AG09309 (cell line): Measurements from ENCODE around the gene SSNA1.

Experiments used
- DNase-seq: peaks from one replicate; pipeline ENCODE4 v3.0.0-alpha.2; 2010; ENCODE audit warnings: low read depth
- H3K4me3 ChIP-seq: 2 replicates; pipeline ENCODE4 v1.5.1; 2011; ENCODE audit warnings: mild to moderate bottlenecking, low read depth, low read length, moderate library complexity; ENCODE audit not compliant: control insufficient read depth
- TF ChIP-seq, protein P1 (sequence below): IDR thresholded peaks from 2 replicates; pipeline ENCODE4 v1.5.1; 2011; ENCODE audit warnings: mild to moderate bottlenecking, low read depth, low read length, inconsistent platforms; ENCODE audit not compliant: insufficient read depth, control insufficient read depth; ENCODE audit errors: missing control alignments

Gene SSNA1

DNA sequence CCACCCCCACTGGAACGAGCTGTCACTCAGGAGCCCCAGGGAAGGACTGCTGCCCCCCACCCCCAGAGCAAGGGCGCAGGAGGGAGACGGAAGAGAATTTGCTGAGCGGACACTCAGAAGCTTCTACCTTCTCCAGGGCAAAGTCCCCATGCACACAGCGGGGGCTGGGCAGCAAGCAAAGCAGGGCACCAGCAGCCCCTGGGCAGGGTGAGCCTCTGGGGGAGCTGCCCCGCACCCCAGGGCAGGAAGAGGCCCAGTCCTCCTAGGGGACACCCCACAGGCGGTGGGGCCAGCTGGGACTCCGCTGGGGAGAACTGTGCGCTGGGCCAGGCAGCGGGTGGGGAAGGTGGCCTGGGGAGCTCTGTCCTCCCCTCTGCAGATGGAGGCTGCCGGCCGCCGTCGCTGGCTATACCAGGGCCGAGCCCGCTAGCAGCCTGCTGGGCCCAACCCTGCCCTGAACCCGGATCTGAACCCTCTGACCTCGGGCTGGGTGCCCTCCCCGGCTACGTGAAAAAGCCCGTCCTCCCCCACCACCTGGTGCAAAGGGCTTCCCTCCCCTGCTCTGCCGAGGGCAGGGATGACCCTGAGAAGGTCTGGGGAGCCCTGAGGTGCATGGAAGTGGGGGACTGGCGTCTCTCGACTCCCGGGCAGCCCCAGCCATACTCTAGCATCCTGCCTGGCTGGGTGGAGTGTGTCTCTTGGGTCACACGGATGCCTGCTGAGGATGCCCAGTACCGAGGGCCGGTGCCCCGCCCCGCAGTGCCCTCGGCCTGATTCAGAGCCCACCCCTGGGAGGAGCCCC is 41.6 kb downstream of the SSNA1 start:
- TF ChIP-seq, protein P1, sequence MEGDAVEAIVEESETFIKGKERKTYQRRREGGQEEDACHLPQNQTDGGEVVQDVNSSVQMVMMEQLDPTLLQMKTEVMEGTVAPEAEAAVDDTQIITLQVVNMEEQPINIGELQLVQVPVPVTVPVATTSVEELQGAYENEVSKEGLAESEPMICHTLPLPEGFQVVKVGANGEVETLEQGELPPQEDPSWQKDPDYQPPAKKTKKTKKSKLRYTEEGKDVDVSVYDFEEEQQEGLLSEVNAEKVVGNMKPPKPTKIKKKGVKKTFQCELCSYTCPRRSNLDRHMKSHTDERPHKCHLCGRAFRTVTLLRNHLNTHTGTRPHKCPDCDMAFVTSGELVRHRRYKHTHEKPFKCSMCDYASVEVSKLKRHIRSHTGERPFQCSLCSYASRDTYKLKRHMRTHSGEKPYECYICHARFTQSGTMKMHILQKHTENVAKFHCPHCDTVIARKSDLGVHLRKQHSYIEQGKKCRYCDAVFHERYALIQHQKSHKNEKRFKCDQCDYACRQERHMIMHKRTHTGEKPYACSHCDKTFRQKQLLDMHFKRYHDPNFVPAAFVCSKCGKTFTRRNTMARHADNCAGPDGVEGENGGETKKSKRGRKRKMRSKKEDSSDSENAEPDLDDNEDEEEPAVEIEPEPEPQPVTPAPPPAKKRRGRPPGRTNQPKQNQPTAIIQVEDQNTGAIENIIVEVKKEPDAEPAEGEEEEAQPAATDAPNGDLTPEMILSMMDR, result no peak
- H3K4me3 ChIP-seq, result no peak overlapping the region
- no peak for DNase-seq

DNA sequence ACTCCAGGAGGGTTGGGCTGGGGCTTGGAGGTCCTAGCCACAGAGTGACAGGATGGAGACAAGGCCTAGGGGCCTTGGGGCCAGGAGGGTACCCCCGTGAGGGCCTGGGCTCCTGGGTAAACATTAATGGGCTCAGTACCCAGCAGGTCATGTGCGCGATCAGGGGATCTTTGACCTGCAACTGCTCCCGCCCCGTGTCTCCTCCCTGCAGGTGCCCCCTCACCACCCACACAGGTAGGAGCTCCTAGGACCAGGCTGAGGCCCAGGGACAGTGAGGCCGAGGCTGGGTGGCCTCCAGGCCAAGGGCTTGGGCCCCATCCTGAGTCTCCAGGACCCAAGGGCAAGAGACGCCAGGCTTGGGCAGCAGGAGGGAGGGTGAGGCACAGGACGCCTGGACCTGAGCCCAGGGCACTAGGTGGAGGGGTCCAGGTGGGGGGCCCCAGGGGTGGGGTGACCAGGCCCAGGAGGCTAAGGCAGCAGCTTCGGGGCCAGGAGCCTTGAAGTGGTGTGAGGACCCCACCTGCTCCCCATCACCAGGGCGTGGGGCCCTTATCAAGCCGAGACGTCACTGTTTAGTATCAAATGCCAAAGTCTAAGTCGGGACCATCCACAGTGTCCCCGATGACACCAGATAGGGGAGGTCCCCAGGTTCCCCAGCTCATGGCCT is 42.4 kb downstream of the SSNA1 start, which contains the start of gene SLC34A3:
Gene SLC34A3, plus strand, starts transcription at position 197 of the 667 bp plus-strand sequence. CDS start 802 bp downstream, outside the sequence.
- TF ChIP-seq, protein P1, result no peak
- DNase-seq, result no peak
- H3K4me3 ChIP-seq, result no peak within 1 kb of the TSS

DNA sequence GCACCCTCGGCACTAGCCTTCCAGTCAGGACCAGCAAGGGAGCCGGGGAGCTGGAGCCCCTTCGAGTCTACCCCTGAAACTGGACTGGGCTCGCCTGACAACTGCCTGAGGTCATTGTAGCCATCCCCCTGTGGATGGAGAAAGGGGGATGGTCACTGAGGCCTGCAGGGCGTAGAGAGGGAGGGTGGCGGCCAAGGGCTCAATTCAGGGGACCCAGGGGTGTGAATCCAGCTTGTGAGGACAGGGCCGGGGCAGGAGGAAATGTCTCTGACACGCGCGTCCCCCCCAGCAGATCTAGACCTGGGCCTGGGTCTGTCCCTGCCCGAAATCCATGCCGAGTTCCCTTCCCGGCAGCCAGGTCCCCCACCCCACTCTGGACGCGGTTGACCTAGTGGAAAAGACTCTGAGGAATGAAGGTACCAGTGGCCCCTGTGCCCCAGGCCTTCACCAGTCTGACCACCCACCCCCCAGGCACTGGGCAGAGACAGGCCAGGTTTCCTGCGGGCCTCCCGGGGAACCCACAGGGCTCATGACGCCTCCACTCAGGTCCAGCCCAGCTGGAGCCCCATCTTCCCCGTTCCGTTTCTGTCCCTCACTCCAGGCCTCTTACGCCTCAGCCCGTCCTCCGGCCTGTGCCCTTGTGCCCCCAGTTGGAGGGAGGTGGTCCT is 43.0 kb downstream of the SSNA1 start:
- DNase-seq, result no peak
- TF ChIP-seq, protein P1, result no peak
- no peak overlapping the region for H3K4me3 ChIP-seq

DNA sequence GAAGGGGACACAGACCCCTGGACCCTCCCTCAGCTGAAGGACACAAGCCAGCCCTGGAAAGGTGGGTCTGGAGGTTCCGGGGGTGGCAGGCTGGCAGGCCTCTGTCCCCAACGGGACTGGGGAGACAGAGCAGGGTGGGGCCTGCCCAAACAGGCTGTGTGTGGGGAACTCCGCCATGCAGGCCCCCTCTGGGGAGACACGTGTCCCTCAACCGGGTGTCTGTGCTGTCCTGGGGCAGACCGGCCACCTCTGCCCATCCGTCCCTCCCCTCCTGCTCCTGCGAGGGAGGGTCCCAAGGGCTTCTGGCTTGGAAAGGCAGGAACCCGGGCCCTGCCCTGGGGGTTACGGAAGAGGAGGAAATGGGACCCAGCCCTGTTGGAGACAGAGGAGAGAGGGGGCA is 43.6 kb downstream of the SSNA1 start:
- TF ChIP-seq, protein P1, result no peak
- DNase-seq, result no peak
- no peak overlapping the region for H3K4me3 ChIP-seq

DNA sequence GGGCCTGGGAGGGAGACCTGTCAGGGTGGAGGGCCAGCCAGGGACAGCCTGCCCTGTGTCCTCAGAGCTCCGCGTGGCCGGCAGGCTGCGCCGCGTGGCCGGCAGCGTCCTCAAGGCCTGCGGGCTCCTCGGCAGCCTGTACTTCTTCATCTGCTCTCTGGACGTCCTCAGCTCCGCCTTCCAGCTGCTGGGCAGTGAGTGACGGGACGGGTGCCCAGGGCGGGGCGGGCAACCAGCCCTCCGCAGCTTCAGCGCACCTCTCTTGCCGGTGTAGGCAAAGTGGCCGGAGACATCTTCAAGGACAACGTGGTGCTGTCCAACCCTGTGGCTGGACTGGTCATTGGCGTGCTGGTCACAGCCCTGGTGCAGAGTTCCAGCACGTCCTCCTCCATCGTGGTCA is 44.0 kb downstream of the SSNA1 start:
- no peak for DNase-seq
- TF ChIP-seq, protein P1, result no peak
- no peak overlapping the region for H3K4me3 ChIP-seq

DNA sequence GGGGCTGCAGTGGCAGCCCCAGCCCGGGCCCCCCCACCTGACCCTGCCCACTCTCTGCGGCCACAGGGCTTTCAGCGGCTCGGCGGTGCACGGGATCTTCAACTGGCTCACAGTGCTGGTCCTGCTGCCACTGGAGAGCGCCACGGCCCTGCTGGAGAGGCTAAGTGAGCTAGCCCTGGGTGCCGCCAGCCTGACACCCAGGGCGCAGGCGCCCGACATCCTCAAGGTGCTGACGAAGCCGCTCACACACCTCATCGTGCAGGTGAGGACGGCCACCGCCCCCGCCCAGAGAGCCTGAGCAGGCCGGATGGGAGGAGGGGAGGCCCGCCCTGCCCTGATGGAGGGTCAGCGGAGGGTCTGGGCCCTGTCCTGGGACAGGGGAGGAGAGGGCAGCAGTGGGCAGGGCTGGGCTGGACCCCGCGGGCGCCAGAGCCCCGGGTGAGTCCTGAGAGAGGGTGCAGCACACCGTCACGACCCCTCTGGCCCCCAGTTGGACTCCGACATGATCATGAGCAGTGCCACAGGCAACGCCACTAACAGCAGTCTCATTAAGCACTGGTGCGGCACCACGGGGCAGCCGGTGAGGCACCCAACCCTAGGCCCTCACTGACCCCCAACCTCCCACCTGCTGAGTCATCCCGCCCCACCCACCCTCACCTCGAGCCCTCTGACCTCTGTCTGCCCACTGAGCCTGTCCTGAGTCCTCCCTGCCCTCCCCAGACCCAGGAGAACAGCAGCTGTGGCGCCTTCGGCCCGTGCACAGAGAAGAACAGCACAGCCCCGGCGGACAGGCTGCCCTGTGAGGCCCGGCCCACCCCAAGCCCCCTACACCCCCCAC is 44.9 kb downstream of the SSNA1 start:
- TF ChIP-seq, protein P1, result no peak
- no peak for DNase-seq
- no peak overlapping the region for H3K4me3 ChIP-seq
